AG08396 (cell line): ENCODE measurements around the gene OR2C1.

ENCODE experiments used
- DNase-seq: peaks from one replicate; pipeline ENCODE4 v3.0.0; 2012; ENCODE audit warnings: low spot score, mixed read lengths

OR2C1 gene

GRCh38 chr16:3355589-3355988 is at the start of gene OR2C1:
Gene OR2C1, plus strand, starts transcription at chr16:3355889. Its CDS starts 52 bp downstream, at chr16:3355941.
- DNase-seq: no peak

GRCh38 chr16:3306078-3306477 is 49.6 kb upstream of the OR2C1 start:
- no peak for DNase-seq

- DNase-seq: no peak
These were observed 44.2 kb upstream of the OR2C1 start for GRCh38 chr16:3311496-3311895.

GRCh38 chr16:3317315-3317999 is 38.2 kb upstream of the OR2C1 start:
- DNase-seq: no peak

GRCh38 chr16:3321816-3322215 is 33.9 kb upstream of the OR2C1 start:
- no peak for DNase-seq

GRCh38 chr16:3327514-3327913 is 28.2 kb upstream of the OR2C1 start:
- DNase-seq: no peak

- no peak for DNase-seq
These were observed 27.6 kb upstream of the OR2C1 start for GRCh38 chr16:3328104-3328503.

- no peak for DNase-seq
These were observed 27.0 kb upstream of the OR2C1 start for GRCh38 chr16:3328643-3329042.

- DNase-seq: no peak
These were observed 9.6 kb upstream of the OR2C1 start for GRCh38 chr16:3346041-3346440.

- DNase-seq: no peak
These were observed 8.1 kb upstream of the OR2C1 start for GRCh38 chr16:3347586-3347985.

- DNase-seq: no peak
These were observed 7.0 kb upstream of the OR2C1 start for GRCh38 chr16:3348547-3349167.

- no peak for DNase-seq
These were observed 6.5 kb upstream of the OR2C1 start for GRCh38 chr16:3349175-3349574.

GRCh38 chr16:3356118-3356517 is 429 bp downstream of the OR2C1 start:
- no peak for DNase-seq

- no peak for DNase-seq
These were observed 3.2 kb downstream of the OR2C1 start for GRCh38 chr16:3358871-3359270.

- DNase-seq: no peak
These were observed 7.2 kb downstream of the OR2C1 start for GRCh38 chr16:3362931-3363330.

- no peak for DNase-seq
These were observed 8.1 kb downstream of the OR2C1 start for GRCh38 chr16:3363793-3364192.

- DNase-seq: peak; percentile 96
These were observed 9.2 kb downstream of the OR2C1 start for GRCh38 chr16:3364774-3365427.

GRCh38 chr16:3369073-3369472 is 13.4 kb downstream of the OR2C1 start:
- DNase-seq: no peak

GRCh38 chr16:3375680-3376079 is 20.0 kb downstream of the OR2C1 start:
- no peak for DNase-seq

- DNase-seq: no peak
These were observed 22.2 kb downstream of the OR2C1 start for GRCh38 chr16:3377917-3378316.

- DNase-seq: no peak
These were observed 27.4 kb downstream of the OR2C1 start for GRCh38 chr16:3383045-3383448.

GRCh38 chr16:3388325-3388724 is 32.6 kb downstream of the OR2C1 start:
- no peak for DNase-seq

GRCh38 chr16:3389663-3390338 is 34.1 kb downstream of the OR2C1 start:
- DNase-seq: no peak
